HG03039 (cell line): ENCODE data around the gene LNX1.
"Not testable (repeated sequence)": the region's sequence is repeated elsewhere in the genome, so short reads cannot be mapped to it uniquely, and the experiment has no call there.

Experiments used
- ATAC-seq: cut with Tn5 transposase; IDR thresholded peaks from one replicate; pipeline ENCODE4 v1.9.1; 2021; ENCODE audit warnings: mild to moderate bottlenecking, moderate library complexity; ENCODE audit not compliant: unreplicated experiment

Gene LNX1

GRCh38 chr4:53419208-53419607, 172.1 kb downstream of the LNX1 start:
- no peak for ATAC-seq

- ATAC-seq, result not testable (repeated sequence)
These were observed 181.8 kb downstream of the LNX1 start for GRCh38 chr4:53409479-53409878.
